ENCODE measurements around the gene OR5B12.

Gene OR5B12

DNA sequence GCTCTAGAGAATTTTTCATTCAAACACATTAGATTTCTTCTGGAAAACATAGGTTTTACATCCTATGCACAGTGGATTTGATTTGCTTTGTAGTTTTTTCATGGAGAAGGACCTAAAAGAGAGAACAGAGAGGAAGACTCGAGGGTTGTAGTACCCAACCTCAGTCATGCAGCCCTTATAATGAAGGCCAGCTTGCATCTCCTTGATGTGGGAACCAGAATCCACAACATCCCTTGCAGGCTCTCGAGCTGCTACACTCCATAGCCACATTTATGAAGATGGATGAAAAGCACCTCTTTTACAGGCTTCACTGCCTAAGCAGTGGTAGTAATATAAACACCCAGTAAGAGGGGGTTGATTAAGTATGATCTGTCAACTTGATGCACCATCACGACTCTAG lies 9.5 kb upstream of the OR5B12 start:
- TF ChIP-seq, protein P1, sequence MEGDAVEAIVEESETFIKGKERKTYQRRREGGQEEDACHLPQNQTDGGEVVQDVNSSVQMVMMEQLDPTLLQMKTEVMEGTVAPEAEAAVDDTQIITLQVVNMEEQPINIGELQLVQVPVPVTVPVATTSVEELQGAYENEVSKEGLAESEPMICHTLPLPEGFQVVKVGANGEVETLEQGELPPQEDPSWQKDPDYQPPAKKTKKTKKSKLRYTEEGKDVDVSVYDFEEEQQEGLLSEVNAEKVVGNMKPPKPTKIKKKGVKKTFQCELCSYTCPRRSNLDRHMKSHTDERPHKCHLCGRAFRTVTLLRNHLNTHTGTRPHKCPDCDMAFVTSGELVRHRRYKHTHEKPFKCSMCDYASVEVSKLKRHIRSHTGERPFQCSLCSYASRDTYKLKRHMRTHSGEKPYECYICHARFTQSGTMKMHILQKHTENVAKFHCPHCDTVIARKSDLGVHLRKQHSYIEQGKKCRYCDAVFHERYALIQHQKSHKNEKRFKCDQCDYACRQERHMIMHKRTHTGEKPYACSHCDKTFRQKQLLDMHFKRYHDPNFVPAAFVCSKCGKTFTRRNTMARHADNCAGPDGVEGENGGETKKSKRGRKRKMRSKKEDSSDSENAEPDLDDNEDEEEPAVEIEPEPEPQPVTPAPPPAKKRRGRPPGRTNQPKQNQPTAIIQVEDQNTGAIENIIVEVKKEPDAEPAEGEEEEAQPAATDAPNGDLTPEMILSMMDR (IDR thresholded peaks at IDR 0.05; ENCODE audit: low read depth, low read length, missing control alignments) = no peak
- no peak overlapping the region for H3K4me3 ChIP-seq (ENCODE audit: low read depth, low read length)
- no peak for DNase-seq (ENCODE audit: low read depth)

DNA sequence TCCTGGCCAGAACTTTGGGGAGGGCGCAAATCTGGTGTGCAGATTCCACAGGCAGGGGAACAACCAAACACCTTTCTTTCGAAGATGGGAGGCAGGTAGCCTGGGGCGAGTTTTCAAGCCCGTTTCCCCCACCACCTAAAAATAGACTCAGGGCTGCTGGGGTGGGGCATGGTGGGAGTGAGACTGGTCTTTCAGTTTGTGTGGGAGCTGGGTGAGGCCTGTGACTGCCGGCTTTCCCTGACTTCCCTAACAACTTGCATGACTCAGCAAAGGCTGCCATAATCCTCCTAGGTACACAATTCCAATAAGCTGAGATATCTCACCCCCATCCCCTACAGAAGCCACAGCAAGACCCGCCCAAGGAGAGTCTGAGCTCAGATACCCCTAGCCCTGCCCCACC lies 4.3 kb upstream of the OR5B12 start:
- DNase-seq (ENCODE audit: low read depth) = no peak
- TF ChIP-seq, protein P1 (IDR thresholded peaks at IDR 0.05; ENCODE audit: low read depth, low read length, missing control alignments) = no peak
- H3K4me3 ChIP-seq (ENCODE audit: low read depth, low read length) = no peak overlapping the region

DNA sequence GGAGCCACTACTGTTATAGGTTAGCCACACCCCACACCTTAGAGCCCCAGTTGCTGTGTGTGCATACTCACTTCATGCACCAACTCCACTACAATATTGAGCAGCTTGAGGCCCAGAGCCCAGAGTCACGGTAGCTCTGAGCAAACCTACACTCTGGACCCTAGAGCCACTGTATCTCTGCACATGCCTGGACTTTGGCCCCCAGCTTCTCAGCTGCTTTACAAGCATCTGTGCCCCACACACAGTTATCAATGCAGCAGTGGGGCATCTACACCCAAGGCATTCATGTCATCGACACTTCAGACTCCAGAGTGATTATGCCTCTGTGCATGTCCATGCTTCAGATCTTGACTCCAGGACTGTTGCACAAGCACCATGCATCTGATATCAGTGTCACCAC lies 2.3 kb upstream of the OR5B12 start:
- no peak overlapping the region for H3K4me3 ChIP-seq (ENCODE audit: low read depth, low read length)
- TF ChIP-seq, protein P1 (IDR thresholded peaks at IDR 0.05; ENCODE audit: low read depth, low read length, missing control alignments) = no peak
- no peak for DNase-seq (ENCODE audit: low read depth)

DNA sequence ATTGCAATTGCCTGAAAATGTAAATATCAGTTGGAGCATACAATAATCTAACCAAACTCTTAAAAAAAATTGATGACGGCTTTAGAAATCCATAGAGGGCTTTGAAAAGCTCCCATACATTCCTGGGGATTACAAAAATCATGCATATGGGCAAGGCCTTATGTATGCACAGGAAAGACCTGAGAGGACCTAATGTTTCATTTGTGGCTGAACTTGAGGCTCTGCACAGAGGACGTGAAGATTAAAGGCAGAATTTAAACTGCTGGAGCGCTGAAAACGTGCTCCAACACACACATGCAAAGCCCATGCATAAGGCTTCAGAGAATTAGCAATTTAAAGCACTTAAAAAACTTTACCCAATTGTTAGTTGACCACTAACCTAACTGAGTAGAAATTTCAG lies 3.5 kb downstream of the OR5B12 start:
- H3K4me3 ChIP-seq (ENCODE audit: low read depth, low read length) = no peak overlapping the region
- TF ChIP-seq, protein P1 (IDR thresholded peaks at IDR 0.05; ENCODE audit: low read depth, low read length, missing control alignments) = no peak
- no peak for DNase-seq (ENCODE audit: low read depth)

DNA sequence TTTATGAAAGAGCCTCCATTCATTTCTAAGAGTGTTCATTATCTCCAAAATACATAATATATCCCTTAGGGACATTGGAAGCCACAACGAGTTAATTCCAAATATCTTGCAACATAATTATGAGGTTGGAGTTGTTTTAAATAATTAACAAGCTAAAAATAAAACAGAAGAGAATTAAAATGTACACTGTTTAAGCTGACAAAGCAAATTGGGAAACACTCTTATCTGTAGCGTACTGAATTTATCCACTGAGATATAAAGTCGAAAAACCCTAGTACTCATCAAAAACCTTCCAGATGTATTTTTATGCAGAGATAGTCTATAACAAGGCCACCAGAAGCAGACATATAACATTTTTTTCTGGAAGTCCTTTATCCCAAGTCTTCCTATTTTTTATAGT lies 7.8 kb downstream of the OR5B12 start:
- TF ChIP-seq, protein P1 (IDR thresholded peaks at IDR 0.05; ENCODE audit: low read depth, low read length, missing control alignments) = no peak
- no peak overlapping the region for H3K4me3 ChIP-seq (ENCODE audit: low read depth, low read length)
- no peak for DNase-seq (ENCODE audit: low read depth)

DNA sequence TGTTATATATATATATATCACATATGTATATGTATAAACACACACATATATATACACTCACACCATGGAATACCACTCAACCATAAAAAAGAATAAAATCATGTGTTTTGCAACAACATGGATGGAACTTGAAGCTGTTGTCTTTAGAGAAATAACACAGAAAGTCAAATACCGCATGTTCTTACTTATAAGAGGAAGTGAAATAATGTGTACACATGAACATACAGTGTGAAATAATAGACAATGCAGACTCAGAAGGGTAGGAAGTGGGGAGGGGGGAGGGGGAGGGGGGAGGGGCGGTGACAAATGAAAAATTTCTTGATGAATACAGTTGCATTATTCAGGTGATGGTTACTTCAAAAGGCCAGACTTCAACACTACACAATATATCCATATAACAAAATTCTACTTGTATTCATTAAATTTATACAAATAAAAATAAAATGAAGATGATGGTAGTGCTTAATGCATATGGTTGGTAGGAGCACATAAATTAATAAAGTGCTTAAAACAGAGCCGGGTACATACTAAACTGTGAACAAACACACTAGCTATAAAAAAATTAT lies 8.3 kb downstream of the OR5B12 start:
- no peak for DNase-seq (ENCODE audit: low read depth)
- TF ChIP-seq, protein P1 (IDR thresholded peaks at IDR 0.05; ENCODE audit: low read depth, low read length, missing control alignments) = no peak

DNA sequence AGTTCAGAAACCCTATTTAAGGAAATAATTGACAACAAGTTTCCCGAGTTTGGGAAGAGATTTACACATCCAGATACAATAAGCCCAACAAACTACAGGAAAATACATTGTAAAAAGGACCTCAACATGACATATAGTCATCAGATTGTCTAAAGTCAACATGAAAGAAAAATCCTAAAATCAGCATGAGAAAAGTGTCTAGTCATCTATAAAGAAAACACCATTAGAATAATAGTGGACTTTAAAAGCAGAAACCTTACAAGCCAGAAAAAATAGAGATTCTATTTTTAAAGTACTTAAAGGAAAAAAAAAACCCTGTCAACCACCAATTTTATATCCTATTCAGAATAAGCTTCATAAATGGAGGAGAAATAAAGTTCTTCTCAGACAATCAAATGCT lies 12.8 kb downstream of the OR5B12 start:
- DNase-seq (ENCODE audit: low read depth) = no peak
- H3K4me3 ChIP-seq (ENCODE audit: low read depth, low read length) = no peak overlapping the region
- TF ChIP-seq, protein P1 (IDR thresholded peaks at IDR 0.05; ENCODE audit: low read depth, low read length, missing control alignments) = no peak

More for the DNA sequence above, 8.3 kb downstream of the OR5B12 start:
- no peak overlapping the region for H3K4me3 ChIP-seq (ENCODE audit: low read depth, low read length)
